Right renal pelvis (tissue), 4 donors: ENCODE measurements around the gene SCUBE1. TPM values are rescaled to one million over a fixed set of nuclear protein-coding genes. Genes with fewer than 3 reads are reported as not detected.

Source experiments
- DNase-seq, 4 donors: peaks; one replicate each; pipeline ENCODE4 v3.0.0-alpha.2; 2013; ENCODE audit warnings: low read depth in 4 of 4, low spot score in 3 of 4, missing footprints in 1 of 4
- polyA plus RNA-seq, 4 donors: library from polyadenylated mRNA; unstranded; fragments of 120-200 nt; gene quantifications; one replicate each; pipeline ENCODE4 v1.2.1, GENCODE V29; 2013; ENCODE audit not compliant: insufficient read length in 4 of 4

Gene SCUBE1
- polyA plus RNA-seq, 4 donors: 5.7 to 8.7 (median 7.8) TPM

- DNase-seq: peak in 1 of 4 donors; percentile 53
These were observed 12.1 kb downstream of the SCUBE1 start for GRCh38 chr22:43331069-43331451.

DNA sequence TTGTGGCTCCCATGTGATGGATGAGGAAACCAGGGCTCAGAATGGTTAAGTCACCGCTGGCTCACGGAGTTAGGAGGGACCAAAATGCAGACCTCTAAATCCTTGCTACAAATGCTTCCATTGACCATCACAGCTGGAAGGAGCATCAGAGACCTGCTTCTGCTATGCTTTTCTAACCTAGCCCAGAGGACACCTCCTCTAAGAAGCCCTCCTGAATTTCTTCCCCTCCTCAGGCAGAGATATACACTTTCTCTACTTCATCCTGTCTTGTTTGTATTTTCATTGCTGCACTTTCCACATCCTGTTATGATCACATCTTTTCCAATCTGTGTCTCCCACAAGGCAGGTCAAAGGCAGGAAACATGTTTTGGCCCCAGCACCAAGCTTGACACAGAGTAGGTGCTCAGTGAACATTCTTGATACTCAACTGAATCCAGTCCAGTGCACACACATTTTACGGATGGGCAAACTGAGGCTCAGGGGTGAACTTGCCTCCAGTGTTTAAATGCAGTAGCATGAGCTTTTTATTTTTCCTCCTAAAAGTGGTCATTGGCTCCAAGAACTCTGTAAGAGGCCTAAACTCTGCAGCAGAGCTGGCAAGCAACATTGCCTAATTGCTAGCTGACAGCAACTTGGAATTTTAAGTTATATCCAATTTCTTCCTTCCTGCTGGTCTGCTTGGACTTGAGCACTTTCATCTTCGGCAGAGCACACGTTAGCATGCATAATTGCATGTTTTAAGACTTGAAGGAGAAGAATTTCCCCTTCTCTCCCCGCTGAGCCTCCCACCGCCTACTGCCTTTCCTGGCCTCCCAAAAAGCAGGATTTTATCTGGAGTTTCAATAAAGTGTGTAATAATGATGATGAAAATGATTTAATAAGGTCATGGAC is 12.7 kb downstream of the SCUBE1 start:
- DNase-seq: peak in 1 of 4 donors; percentile 56

- no peak for DNase-seq
These were observed 14.1 kb downstream of the SCUBE1 start for GRCh38 chr22:43329061-43329460.

DNA sequence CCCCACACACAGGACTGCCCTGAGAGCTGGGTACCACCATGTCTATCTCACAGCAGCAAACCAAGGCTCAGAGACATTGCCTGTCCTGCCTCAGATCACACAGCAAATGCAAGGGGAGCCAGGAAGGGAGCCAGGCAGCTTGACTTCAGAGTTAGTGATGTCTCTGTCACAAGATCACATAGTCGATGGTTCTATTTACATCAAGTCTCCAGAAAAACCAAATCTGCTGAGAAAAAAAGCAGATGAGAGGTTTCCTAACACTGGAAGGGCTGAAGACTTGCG is 16.1 kb downstream of the SCUBE1 start:
- no peak for DNase-seq

DNA sequence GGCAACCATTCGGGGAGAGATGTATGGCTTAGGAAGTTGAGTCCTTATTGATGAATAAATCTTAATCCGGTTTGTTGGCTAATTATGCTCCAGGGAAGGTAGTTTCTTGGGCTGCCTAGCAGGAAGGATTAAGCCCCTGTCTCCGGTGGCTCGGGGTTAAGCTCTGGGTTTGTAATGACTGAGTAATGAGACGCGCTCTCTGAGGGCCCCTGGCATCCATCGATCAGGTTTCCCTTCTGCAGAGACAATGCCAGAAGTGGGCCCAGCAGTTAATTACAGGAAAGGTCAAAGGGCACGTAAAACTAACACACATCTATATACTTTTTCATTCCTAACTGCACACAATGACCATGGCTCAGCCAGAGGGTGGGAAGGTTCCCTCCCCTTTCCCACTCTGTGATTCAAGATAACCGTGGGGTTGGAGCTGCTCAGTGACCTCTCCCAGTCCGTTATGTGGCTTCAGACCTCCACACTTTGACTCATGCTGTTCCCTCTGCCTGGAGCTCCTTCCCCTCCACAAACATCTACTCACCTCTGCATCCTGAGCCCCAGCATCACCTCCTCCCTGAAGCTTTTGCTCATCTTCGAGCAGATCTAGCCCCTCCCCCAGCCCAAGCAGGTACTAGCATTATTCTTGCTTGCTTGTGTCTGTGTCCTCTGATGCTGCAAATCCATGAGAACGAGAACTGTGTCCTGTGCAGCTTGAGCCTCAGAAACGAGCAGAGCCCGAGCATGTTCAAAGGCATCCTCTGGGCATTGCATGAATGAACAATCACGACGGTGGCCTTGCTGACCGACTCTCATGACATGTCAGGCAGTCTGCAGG is 16.6 kb downstream of the SCUBE1 start:
- DNase-seq: no peak

GRCh38 chr22:43325176-43325575 is 18.0 kb downstream of the SCUBE1 start:
- DNase-seq: no peak

GRCh38 chr22:43320943-43321900 is 21.9 kb downstream of the SCUBE1 start:
- DNase-seq: no peak

DNA sequence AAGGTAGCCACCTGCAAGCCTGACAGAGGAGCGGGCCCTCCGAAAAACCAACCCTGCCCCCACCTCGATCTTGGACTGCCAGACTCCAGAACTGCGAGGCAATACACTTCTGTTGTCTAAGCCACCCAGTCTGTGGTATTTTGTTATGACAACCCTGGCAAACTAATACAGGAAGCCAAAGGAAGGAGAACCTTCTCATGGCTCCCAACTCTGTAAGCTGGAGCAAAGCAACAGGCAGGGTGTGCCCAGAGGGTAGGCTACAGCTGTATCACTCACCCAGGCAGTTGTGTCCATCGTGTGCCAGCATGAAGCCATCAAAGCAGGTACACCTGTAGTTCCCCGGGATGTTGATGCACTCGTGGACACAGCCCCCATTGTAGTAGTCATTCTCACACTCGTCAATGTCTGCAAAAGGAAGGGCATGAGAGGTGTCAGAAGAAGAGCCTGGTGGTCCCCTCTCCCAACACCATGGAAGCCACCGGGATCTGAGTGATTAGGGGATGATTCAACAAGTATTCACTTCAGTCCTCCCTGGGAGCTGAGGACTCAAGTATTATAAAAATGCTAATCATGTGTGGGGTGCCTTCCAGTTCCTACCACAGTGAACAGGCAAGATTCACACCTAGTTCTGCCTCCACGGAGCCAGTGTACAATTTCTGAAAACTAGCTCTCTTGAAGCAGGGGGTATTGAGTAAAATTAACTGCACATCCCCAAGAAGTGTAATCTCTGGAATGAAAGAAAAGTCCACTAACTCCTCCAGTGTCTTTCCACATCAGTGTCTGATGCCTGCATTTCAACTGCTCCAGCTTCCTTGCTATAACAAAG is 23.3 kb downstream of the SCUBE1 start:
- DNase-seq: no peak

GRCh38 chr22:43317239-43317638 is 25.9 kb downstream of the SCUBE1 start:
- no peak for DNase-seq

DNA sequence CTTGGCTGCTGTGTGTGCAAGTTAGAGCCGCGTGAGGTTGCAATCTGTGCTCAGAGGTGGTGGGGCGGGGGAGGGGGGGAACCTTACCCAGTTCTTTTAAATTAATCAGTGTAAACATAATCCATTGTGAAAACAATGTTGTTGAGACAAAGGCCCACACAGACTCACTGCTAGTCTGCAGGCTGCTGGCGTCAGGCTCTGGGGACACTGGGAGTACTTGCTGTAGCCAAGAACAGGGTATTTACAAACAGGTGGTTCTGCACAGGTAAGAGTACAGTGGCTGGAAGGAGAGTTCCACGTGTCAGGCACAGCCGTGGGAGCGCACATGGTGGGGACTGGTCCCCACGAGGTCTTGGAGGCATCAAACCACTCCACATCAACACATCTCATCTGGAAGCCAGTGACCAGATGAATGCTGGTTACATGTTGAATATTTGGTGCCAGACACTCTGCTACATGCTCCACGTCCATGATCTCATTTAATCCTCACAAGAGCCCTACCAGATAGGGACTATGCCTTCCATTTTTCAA is 27.4 kb downstream of the SCUBE1 start:
- no peak for DNase-seq

GRCh38 chr22:43314611-43315010 is 28.6 kb downstream of the SCUBE1 start:
- DNase-seq: no peak

DNA sequence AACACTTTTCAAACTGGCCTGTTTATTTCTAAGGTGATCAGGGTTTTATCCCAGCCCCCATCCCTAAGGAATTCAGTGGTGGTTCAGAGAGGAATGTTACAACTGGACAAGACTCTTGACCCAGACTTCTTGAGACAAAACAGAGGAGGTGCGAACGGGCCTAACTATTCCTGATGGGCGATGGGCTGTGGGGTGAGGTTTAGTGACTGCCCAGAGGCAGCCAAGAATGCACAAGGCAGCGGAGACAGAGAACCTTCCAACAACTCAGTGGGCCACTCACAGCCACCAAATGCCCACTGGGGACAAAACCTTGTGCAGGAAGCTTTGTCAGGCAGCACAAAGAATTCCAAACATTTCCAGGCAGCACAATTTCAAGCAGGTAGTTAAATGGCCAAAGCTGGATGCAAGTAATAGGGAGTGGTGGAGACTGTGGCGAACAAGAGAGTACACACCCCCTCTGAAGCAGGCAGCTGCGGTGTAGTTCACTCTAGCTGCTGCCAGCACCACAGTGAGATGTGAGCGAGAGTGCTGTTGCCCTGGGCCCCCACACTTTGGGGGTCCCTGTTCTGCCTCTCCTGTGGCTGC is 29.2 kb downstream of the SCUBE1 start:
- no peak for DNase-seq

DNA sequence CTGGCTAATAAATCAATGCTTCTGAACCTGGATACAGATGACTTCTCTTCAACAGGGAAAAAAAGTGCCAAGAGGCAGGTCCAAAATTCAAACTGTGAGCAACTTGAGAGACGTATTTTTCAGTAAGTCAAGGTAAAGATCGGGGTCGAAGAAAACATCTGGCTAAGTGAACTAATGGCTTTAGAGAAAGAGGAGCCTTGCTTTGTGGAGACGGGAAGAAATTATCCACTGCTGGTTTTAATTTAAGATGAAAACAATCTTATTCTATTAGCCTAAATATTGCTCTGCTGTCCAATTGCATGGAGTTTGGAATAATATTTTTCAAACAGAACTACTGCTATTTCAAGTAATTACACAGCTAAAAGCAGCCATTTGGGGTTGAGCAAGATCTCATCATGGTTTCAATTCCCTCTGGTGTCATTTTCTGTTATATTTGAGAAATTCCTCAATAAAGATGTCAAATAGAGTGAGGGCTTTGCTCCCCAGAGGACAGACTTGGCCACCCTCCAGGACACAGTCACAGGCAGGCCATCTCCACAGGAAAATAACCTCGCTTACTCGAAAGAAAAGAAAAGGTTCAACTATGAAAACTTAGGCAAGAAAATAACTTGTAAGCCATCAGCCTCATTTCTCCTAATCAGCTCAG is 29.8 kb downstream of the SCUBE1 start:
- DNase-seq: no peak

DNA sequence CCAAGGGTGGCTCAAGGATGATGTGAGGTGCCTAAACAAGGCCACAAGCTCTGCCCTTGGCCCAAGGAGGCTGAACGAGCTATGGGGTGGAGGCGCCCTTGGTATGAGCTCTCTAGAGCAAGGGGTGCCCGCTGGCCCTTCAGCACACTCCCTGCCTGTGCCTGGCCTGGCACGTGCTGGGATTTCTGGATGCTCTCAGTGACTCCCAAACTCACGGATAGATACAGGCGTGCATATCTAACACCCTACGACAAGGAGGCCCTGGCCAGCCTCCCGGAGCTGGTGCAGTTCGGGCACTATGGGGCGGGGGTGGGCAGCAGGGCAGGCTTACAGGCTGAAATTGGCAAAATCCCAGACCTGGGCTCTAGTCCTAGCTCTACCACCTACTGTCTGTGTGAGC is 30.6 kb downstream of the SCUBE1 start:
- DNase-seq: no peak

DNA sequence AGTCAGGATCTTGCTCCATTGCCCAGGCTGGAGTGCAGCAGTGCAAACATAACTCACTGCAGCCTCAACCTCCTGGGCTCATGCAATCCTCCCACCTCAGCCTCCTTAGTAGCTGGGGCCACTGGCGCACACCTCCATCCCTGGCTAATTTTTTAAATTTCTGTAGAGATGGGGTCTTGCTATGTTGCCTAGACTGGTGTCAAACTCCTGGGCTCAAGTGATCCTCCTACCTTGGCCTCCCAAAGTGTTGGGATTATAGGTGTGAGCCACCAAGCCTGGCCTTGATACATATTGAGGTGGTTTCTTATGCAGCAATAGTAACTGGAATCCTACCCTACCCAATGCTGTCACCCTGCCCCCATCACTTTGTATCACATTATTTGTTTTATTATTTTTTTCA is 32.4 kb downstream of the SCUBE1 start:
- no peak for DNase-seq

- no peak for DNase-seq
These were observed 32.9 kb downstream of the SCUBE1 start for GRCh38 chr22:43310311-43310710.

- DNase-seq: no peak
These were observed 34.3 kb downstream of the SCUBE1 start for GRCh38 chr22:43308836-43309235.

GRCh38 chr22:43308060-43308830 is 34.9 kb downstream of the SCUBE1 start:
- DNase-seq: no peak
